Activated naive CD4-positive, alpha-beta T cell treated with anti-CD3 and anti-CD28 coated beads, Interleukin-2, amount 50 U/mL, for 16 hours (primary cell): ENCODE results near the gene PRUNE1.

Source experiments
- DNase-seq: peaks from one replicate; pipeline ENCODE4 v3.0.0-alpha.2; 2020

PRUNE1 gene

DNA sequence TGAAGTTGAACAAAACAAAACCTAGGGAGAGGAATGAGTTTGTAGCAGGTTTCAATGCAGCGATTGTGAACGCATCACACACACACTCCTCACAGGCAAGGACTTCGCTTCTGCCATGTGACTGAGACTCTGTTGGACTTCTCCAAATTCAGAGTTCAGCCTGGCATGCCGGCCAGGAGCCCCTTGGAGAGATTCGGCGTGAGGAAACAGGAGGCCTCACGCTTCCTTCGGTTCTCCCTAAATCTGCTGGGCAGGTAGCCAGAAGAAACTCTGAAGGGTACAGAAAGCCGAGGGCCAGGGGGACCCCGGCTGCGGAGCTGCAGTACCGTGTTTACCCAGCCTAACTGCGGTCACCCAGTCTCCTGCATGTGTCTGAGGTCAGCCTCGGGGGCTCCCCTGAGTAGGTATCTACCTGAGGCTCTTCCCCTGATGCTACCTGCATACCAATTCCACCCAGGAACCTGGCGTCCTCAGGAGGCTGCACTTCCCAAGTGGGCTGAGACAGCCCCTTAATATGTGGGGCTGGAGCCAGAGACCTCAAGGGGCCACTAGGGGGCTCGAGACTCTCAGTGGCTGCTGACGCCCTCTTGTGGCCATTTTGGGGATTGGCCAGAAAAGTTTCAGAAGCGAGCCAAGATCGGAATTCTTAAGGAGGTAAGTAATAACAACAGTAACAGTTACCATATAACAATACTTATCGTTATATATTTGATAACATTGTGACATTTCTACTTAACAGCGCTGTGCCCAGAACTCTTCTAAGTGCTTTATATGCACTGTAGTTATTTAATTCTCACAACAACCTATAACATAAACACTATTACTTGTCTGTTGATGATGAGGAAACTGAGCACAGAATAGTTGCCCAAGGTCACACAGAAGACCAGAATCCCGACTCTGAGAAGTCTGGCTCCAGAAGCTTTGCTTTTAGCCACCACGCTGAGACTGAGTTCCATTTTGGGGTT lies 28.9 kb upstream of the PRUNE1 start:
- peak; percentile 87 for DNase-seq

DNA sequence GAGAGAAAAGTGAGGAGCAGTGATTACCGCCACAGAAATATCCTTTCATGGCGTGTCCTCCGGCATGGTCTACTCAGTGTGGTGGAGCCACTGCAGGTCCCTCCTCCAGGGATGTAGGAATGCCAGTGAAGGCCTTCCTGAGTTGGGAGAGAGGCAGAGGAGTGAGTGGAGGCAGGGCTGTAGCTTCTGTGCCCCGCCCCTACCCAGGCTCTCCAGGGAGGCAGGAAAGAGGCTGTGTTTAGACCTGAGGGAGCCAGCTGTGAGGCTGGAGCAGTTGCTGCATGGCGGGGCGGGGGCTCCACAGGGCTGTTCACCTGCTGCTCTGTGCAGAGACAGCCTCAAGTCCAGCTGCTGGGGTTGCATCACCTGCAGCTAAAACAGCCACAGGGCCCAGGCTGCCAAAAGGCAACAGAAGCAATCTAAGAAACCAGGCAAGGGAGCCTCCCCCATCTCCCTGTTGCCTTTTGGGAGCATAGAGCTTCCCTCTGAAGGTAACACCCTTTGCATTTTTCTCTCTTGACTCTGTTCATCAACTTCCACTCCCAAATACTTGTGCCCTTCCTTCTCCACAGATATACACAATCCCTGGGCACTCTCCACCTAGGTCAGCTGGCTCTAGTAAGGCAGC lies 27.0 kb upstream of the PRUNE1 start:
- no peak for DNase-seq

DNA sequence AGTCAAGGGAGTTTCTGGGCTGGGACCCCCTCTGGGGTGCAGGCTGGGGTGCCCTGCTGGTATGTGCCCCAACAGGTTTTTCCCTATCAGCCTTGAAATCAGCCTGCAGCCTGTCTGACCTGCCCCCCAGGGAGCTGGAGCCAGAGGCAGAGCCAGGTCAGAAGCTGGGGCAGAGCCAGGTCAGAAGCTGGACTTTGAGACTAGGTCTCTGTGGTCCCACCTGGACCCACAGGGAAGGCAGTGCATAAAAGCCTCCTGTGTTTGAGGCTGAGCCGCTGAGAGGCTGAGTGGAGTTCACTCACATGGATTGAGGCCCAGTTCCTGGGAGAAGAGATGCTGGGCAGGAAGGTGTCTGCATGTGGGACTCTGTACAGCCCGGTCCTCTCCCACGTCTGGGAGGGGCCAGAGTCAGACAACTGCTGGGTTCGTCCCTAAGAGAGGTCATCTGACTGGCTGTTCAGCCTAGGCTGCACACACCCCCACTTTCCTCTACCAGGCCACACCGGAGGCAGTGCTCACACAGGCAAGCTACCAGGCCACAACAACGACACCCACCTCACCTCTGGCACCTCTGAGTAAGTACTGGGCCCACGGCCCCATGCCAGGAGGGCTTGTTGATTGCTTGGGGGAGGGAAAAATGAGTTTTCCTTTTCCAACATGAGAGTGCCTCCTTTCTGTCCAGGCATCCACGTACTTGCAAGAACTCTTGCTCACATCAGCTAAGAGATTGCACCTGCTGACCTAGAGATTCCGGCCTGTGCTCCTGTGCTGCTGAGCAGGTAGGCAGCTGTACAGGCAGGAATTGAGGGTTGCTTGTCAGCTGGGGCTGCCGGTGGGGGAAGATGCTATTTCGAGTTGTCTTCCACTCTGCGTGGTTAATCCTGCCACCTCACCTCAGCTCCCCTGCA lies 26.2 kb upstream of the PRUNE1 start, which contains the start of gene ANXA9:
Gene ANXA9, plus strand, starts transcription at position 488 of the 908 bp plus-strand sequence. CDS start 814 bp downstream, outside the sequence.
- DNase-seq = no peak

DNA sequence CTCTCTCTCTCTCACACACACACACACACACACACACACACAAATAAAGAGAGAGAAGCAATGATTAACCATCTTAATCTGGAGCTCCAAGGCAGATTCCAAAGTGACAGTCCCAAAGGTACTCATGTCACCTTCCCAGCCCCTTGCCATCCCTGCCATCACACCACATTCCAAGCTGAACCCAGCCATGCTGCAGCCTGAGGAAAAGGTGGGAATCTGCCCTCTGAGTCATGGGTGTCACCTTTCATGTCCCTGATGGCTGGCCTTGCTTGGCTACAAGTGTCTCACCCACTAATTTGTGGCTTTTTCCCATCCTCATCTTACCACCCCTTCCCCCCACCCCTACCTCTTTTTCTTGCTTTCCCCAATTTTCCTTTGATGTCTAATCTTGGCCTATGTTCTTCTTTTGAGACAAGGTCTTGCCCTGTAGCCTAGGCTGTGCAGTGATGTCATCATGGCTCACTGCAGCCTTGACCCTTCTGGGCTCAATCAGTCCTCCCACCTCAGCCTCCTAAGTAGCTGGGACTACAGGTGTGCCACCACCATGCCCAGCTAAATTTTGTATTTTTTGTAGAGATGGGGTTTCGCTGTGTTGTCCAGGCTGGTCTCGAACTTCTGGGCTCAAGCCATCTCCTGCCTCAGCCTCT lies 22.9 kb upstream of the PRUNE1 start:
- no peak for DNase-seq

DNA sequence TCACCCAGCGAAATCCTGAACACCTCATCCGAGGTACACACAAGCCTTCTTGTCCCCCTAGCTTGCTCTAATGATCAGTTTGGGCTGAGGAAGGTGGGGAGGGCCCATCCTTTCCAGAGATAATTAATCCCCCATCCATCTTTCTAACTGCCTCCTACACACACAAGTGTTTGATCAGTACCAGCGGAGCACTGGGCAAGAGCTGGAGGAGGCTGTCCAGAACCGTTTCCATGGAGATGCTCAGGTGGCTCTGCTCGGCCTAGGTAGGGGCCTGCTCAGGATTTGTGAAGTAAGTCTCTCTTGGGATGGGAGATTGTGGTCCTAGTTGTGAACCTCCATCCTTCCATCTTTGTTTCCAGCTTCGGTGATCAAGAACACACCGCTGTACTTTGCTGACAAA lies 20.3 kb upstream of the PRUNE1 start:
- no peak for DNase-seq

DNA sequence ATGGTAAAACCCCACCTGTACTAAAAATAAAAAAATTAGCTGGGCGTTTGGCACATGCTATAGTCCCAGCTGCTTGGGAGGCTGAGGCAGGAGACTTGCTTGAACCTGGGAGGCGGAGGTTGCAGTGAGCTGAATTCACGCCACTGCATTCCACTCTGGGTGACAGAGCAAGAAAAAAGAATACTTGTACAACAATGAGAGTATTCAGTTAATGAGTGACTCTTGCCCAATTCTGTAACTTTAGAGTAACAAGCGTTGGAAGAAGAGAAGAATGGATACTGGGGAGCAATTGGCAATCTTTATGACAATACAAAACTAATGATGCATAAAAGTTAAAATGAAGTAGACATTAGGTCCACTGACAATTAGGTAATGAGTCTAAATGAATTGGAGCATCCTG lies 15.6 kb upstream of the PRUNE1 start:
- no peak for DNase-seq

DNA sequence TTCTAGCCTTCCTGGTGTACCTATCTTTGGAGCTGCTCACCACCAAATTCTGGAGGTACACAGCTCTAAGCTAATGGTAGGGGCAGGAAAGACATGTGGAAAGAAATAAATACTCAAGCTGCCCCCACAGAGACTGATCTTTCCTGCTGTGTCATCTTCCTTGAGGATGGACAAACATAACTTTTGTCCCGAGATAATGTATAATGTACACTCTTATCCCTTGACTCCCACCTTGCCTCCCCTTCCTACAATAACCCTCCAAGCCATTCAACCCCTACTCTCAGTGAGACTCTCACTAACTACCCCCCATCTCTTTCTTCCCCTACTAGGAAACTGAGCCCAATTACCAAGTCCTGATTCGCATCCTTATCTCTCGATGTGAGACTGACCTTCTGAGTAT lies 14.0 kb upstream of the PRUNE1 start:
- DNase-seq = no peak

DNA sequence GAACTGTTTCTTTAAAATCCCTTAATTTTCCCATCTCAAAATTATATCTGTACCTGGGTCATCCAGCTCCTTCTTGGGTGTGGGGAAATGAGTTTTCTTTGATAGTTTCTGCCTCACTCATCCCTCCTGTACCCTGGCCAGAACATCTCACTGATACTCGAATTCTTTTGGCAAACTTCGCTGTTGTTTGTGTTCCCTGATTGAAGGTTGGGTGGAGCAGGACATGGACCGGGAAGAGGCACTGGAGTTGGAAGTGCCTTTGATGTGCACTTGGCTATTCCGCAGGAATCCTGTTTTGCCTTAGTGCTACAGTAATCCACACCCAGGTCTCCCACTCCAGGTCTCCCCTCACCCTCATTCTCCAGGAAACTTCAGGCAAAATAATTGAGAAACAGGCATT lies 12.8 kb upstream of the PRUNE1 start:
- no peak for DNase-seq

DNA sequence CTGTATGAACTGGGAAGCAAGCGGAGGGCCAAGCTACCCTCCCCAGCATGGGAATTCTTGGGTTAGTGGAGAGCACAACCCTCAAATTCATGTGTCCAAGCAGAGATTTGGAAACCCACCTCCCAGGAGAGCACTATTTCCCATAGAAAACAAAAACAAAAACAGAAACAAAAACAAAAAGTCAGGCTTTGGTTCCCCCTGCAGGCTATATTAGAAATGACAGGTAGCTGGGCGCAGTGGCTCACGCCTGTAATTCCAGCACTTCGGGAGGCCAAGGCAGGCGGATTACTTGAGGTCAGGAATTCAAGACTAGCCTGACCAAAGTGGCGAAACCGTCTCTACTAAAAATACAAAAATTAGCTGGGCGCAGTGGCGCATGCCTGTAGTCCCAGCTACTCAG lies 12.4 kb upstream of the PRUNE1 start:
- no peak for DNase-seq

DNA sequence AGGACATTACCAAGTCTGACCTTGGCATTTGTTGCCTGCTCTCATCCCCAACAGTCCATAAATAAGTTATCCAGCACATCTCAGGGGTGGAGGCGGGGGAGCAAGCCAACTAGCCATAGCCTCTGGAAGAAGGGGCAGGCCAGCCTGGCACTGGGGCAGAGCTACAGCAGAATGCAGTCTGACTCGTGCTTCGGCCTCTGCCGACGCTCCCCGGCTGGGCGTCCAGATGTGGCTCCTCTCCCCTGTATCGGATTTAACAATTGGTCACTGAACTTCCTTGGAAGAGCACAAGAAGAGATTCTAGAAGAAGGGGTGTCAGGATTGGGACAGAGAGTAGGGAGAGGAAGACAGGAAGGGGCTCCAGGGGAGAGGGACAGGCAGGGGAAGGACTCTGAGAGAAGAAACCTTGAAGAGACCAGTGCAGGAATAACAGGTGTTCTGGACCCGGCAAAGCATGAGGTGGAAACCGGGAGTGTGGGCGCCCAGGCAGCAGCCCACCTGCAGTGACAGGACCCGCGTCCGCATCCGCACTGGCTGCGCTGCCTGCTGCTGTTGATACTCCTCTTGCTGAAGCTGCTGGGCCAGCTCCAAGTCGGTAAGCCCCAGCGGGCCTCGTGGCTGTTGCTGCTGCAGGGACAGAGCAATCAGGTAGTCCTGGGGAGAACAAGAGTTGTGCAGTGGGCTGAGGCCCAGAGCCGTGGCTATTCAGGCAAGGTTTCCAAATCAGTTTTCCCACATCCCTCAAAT lies 10.9 kb upstream of the PRUNE1 start:
- DNase-seq = no peak

DNA sequence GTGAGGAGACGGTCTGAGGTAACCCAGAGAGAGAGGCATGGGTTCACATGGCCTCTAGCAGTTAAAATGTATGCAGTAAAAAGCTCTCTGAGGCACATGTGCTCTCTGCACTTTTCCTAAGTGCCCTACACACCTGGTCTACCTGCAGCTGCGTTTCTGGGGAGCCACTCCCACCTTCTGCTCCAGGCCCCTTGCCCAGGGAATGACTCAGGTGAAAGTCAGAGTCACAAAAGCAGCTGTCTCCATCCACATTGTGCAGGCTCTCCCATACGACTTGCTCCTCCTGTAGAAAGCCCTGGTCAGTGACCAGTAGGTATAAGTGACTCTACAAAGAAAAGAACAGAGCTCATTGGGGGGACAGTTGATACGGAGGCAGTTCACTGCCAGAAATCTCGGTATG lies 10.3 kb upstream of the PRUNE1 start:
- DNase-seq = no peak

DNA sequence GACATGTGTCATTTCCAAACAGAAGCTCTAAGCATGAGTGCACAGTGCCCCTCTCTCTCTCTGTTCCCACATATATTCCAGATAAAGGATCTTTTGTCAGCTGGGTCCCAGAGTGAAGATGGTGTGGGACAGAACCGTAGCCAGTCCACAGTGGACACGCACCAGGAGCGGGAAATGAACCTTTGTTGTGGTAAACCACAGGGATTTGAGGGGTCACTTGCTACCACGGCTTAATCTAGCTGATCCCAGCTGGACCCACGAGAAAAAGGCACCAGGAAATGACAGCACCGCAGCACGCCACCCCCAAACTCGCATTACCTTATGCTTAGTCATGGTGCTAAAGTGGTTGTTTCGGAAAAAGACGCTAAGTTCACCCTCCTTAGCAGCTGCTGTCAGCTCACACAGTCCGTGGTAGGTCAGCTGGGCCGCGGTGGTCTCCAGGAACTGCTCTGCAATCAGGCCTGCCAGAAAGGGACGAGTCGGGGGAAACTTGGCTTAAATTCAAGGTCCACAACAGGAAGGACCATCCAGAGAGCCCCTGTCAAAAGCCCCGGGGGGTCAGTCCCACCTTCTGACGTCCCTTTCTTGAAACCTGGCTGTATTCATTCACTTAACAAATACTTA lies 9.1 kb upstream of the PRUNE1 start:
- no peak for DNase-seq

DNA sequence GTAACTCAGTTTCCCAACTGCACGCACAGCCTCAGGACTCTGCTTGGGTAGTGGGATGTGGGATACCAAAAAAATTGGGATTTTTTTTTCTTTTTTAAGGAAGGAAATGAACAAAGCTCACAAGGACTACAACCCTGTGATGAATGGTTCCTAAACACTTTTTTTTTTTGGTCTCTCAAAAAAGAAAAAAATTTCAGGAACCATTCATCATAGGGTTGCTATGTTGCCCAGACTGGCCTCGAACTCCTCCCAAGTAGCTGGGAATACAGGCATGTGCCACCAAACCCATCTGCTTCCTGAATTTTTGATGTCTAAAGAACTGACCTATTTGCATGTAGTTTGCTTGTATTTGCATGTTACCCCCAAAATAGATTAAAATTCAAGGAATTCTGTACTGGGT lies 8.3 kb upstream of the PRUNE1 start:
- no peak for DNase-seq

DNA sequence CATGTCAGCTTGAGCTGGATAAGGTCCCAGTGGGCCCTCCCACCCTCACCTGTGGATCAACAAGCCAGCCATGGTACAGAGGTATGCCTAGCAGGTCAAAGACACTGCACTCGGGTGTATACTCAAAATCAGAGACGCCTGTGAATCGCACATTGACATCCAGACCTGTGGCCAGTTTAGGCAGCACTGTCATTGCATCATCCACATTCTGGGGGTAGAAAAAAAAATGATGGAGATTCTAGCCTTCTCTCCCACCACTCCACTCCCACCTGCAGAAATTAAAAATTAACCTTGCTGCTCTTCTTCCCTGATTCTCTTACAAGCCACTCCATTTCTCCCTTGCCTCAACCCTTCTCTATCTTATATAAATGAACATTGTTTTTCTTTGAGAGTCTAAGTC lies 7.8 kb upstream of the PRUNE1 start:
- no peak for DNase-seq

DNA sequence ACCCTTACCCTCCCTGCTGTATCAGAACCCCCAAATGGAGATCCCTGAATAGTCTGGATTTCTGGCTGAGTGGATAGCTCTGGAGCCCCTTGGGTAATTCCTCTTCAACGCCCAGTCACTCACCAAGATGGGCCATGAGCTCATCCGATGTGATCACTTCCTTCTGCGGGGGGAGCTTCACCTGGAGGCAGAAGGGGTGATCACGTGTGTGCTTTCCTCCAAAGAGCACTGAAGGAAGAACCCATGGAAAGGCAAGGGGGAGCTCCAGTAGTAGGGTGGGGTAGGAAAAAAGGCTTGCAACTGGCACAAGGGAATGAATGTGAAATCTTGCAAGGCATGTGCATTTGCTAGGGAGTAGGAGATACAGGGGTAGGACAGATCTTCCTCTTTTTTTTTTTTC lies 6.6 kb upstream of the PRUNE1 start:
- DNase-seq = no peak

DNA sequence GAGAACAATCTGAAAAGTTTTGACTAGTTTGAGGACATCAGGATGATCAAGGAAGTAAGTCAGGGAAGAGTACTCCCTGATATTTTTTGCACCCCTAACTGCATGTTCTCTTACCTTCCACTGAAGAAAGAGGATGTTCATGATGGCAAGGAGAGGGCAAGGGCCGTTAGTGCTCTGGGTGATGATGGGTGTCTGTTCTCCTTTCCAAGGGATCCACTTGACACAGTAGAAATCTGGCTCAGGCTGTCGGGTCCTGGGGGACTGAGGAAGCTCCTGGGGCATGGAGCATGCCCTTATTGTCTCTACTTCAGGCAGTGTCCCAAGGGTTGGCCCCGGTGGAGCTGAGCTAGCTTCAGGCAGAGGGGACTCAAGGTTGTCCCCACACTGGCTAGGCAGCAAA lies 6.2 kb upstream of the PRUNE1 start:
- DNase-seq = no peak

DNA sequence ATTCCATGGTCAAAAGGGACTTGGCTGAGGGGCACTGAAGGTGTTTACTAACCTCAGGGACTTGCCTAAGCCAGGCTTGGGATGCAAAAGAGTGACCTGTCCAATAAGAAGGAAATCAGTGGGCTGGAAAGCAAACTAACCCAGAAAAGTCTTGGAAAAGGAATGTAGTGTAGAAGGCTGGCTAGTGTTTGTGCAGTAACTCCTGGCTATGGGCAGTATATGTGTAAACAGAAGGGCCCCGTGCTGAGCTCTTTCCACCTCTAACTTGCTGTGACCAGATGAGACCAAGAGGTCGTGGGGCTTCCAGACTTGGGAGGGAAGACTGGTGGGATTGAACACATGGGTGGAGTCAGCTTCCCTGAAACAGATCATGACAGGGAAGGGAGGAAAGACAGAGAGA lies 5.6 kb upstream of the PRUNE1 start:
- DNase-seq = no peak

DNA sequence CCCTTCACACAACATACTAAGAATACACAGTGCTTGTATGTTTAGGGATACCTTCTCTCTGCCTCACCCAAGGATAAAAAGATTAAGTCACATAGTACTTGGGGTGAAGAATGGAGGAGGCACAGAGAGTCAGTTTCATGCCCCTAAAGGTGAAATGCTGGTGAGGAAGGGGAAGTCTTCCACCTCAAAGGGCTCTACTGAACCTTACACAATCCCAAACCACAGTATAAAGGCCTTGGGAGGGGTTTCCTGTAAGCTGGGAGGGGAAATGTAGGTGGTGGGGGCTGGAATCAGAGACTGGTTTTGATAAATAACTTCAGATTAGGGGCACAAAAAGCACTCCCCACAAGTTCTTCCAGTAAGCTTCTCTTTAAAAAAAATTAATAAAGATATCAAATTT lies 5.1 kb upstream of the PRUNE1 start:
- DNase-seq = no peak

DNA sequence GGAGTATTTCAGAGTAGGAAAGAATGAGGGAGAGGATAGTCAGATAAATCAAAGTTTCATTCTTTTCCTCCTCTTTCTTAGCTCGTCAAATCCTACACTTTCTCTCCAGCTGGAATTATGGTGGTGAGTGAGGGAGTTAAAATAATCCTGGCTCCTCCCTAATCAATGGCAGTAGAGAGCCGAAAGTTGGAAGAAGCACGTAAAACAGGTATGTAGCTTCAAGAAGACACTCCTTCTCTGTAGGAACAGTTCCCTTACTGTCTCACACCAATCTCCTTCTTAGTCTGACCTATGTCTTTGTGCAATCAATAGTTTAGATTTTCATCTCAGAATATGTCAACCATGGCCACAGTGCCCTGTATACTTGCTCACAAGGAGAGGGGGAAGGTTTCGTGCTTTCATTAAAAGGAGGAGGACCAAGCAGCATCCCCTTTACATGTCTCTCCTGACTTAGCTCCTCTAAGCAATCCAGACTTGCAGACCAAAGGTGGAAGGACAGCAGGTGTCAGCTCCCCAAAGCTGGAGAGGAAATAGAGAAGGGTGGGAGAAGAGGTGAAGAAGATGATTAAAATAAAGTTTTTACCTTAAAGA lies 2.4 kb upstream of the PRUNE1 start:
- no peak for DNase-seq

DNA sequence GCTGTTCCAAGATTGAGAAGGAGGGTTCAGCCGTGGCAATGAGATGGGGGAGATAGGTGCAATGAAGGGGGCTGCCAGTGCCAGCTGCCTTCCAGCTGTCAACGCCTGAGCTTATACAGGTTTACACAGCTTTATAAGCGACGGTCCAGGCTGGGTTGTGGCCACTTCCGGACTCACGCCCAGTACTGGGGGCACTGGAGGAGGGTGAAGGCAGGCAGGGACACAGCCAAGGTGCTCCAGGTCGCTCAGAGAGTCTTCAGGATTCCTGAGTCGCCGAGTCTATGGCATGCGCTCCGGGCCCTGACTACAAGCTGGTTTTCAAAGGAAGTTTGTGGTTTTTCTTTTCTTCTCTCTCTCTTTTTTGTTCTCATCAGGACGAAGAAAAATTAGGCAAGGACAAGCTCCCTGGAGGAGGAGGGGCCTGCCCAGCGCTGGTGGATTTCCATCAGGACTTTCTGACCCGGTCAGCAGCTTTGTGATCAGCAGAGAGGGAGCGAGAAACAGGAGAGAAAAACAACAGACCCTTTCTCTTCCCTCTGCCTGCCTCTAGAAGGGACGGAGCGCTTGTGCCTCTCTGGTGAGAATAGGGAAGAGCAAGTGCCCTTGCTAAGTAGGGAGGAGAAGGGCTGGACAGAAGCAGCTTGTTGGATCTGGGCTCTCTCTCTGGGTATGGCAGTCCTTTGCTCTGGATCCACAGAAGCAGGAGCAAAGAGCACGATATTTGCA lies 1.8 kb upstream of the PRUNE1 start, which contains the start of gene MINDY1:
Gene MINDY1, minus strand, starts transcription at position 576 of the 726 bp plus-strand sequence. CDS start 4,285 bp downstream, outside the sequence.
- peak; percentile 23 for DNase-seq
